GM23248 (cell line): ENCODE data around the gene HACE1. TPM values are rescaled to one million over a fixed set of nuclear protein-coding genes. Genes with fewer than 3 reads are reported as not detected.

Experiments used
- DNase-seq: peaks from one replicate; pipeline ENCODE4 v3.0.0-alpha.2; 2015
- H2AFZ ChIP-seq: fragments of 200-600 bp; sonication (generic); 2 replicates; pipeline ENCODE4 v1.6.1; 2016; ENCODE audit warnings: antibody characterized with exemption
- H3F3A ChIP-seq: fragments of 200-600 bp; sonication (generic); 2 replicates; pipeline ENCODE4 v1.6.1; 2016; ENCODE audit warnings: mild to moderate bottlenecking, antibody characterized with exemption, mixed run types; ENCODE audit not compliant: insufficient read depth
- H3K27ac ChIP-seq: fragments of 200-600 bp; sonication (generic); 2 replicates; pipeline ENCODE4 v1.5.1; 2016; ENCODE audit warnings: mild to moderate bottlenecking
- H3K27me3 ChIP-seq: fragments of 200-600 bp; sonication (generic); replicated peaks from 2 replicates; pipeline ENCODE4 v1.6.1; 2016; ENCODE audit warnings: mild to moderate bottlenecking; ENCODE audit not compliant: insufficient read depth
- H3K36me3 ChIP-seq: fragments of 200-600 bp; sonication (generic); 2 replicates; pipeline ENCODE4 v1.6.1; 2016; ENCODE audit warnings: low read depth, mild to moderate bottlenecking
- H3K4me1 ChIP-seq: fragments of 200-600 bp; sonication (generic); 2 replicates; pipeline ENCODE4 v1.6.1; 2016; ENCODE audit warnings: mild to moderate bottlenecking; ENCODE audit not compliant: insufficient read depth
- H3K4me2 ChIP-seq: fragments of 200-600 bp; sonication (generic); one replicate; pipeline ENCODE4 v1.6.1; 2016; ENCODE audit warnings: mild to moderate bottlenecking; ENCODE audit not compliant: unreplicated experiment
- H3K4me3 ChIP-seq: fragments of 200-600 bp; sonication (generic); 2 replicates; pipeline ENCODE4 v1.5.1; 2016; ENCODE audit warnings: mild to moderate bottlenecking
- H3K79me2 ChIP-seq: fragments of 200-600 bp; sonication (generic); 2 replicates; pipeline ENCODE4 v1.6.1; 2016; ENCODE audit warnings: mild to moderate bottlenecking; ENCODE audit not compliant: insufficient read depth
- H3K9ac ChIP-seq: fragments of 200-600 bp; sonication (generic); 2 replicates; pipeline ENCODE4 v1.6.1; 2016; ENCODE audit warnings: mild to moderate bottlenecking
- H3K9me2 ChIP-seq: fragments of 200-600 bp; sonication (generic); 2 replicates; pipeline ENCODE4 v1.6.1; 2016; ENCODE audit warnings: mixed run types, mild to moderate bottlenecking, moderate library complexity; ENCODE audit not compliant: insufficient read depth
- H3K9me3 ChIP-seq: fragments of 200-600 bp; sonication (generic); one replicate; pipeline ENCODE4 v1.6.1; 2017; ENCODE audit warnings: low read depth
- H4K20me1 ChIP-seq: fragments of 200-600 bp; sonication (generic); 2 replicates; pipeline ENCODE4 v1.6.0; 2016; ENCODE audit not compliant: insufficient read depth
- EZH2 ChIP-seq: fragments of 200-600 bp; sonication (generic); IDR thresholded peaks from 2 replicates; pipeline ENCODE4 v1.6.1; 2018; ENCODE audit warnings: antibody characterized with exemption, mild to moderate bottlenecking; ENCODE audit not compliant: insufficient read depth, poor library complexity, severe bottlenecking
- EZH2phosphoT487 ChIP-seq: fragments of 200-600 bp; sonication (generic); IDR thresholded peaks from 2 replicates; pipeline ENCODE4 v1.6.1; 2018; ENCODE audit warnings: antibody characterized with exemption, moderate library complexity, mild to moderate bottlenecking, low read depth; ENCODE audit not compliant: insufficient read depth
- WGBS, 2 experiments: methylation state at CpG; one replicate each; pipeline ENCODE4 v1.1.6; 2015 to 2017; ENCODE audit warnings: low lambda C conversion rate in 2 of 2, low coverage in 1 of 2; ENCODE audit errors: missing lambda C conversion rate in 2 of 2; 5-methylcytosine and 5-hydroxymethylcytosine counted together
- in situ Hi-C: fragments of 300-500 bp; cut with MboI; formaldehyde crosslinking; loops from 2 replicates; pipeline ENCODE4 v1.15.0; 2020
- polyA plus RNA-seq: library from polyadenylated mRNA; unstranded; fragments of >200 nt; fragmentation: Nextera tagmentation; extraction: Ambion mirVana; gene quantifications from 2 replicates; pipeline ENCODE4 v1.2.1, GENCODE V29; 2016
- total RNA-seq: library from RNA; depleted of rRNA; stranded (reverse); fragments of >200 nt; shearing (Covaris generic); gene quantifications from 2 replicates; pipeline ENCODE4 v1.2.3, GENCODE V29; 2014

The HACE1 gene
- total and polyA plus RNA-seq, 2 experiments from 2014 or later: 7.7 to 13.3 TPM

DNA sequence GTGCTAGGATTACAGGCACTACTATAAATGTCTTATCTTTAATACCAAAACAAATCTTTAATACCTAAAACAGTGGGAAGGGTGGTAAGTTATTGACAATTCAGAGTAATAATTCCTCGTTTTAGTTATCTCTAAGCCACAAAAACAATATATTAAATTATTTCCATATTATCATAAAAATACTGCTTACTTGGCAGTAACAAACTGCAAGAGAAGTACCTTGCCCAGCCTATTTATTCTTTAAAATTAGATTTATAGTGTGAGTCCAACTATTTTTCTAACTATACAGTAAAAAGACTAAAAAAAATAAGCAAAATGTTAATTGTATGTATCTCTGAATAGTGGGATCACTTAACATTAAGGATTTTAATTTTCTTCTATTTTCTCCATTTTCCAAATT, 123.2 kb downstream of the HACE1 start:
- H3K4me3 ChIP-seq: no peak overlapping the region
- WGBS, 2 experiments: 90 to 100% methylated on average over 1 of the region's 1 CpG

DNA sequence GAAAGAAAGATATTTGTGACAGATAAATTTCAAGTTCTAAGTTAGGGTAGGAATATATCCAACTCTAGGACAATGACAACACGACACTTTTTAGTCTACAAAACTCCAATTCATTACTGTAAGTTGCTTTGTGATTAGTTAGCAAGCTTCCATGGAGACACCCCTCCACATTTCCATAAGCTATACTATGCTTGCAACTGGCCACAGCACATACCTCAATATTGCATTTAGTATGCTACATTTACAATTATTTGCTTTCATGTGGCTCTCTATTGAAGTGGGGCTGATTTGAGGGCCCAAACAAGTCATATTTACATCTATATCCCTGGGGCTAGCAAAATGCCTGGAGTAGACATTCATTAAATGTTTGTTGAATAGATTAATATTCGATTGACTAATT, 129.3 kb downstream of the HACE1 start:
- DNase-seq: no peak
- in situ Hi-C loops: no loop called here
- Histone ChIP-seq H3K9ac (no peak overlapping the region), H3K4me2 (no peak overlapping the region), H3K27me3 (no peaks in the 10 kb centered on the region), H3K4me1 (no peaks in the 10 kb centered on the region), H3K27ac (no peak overlapping the region), H3K9me3 (no peaks in the 10 kb centered on the region), H3K9me2 (no peaks in the 10 kb centered on the region), H2AFZ (no peak overlapping the region), H3F3A (no peaks in the 10 kb centered on the region), H3K36me3 (no peaks in the 10 kb centered on the region), H4K20me1 (no peaks in the 10 kb centered on the region), H3K4me3 (no peak overlapping the region), H3K79me2 (no peaks in the 10 kb centered on the region)
- no peak for TF ChIP-seq EZH2
- TF ChIP-seq EZH2phosphoT487: no peak
- 95 to 97% methylated on average over 2 of the region's 2 CpGs for WGBS, 2 experiments

More for the DNA sequence above, 123.2 kb downstream of the HACE1 start:
- Histone ChIP-seq H4K20me1 (no peaks in the 10 kb centered on the region), H3K79me2 (no peaks in the 10 kb centered on the region), H3K4me2 (no peak overlapping the region), H3K9me3 (no peaks in the 10 kb centered on the region), H3K36me3 (no peaks in the 10 kb centered on the region), H3F3A (no peaks in the 10 kb centered on the region), H3K27me3 (no peaks in the 10 kb centered on the region), H3K9me2 (no peaks in the 10 kb centered on the region; the same call in 1 of the 2 replicates), H3K4me1 (no peaks in the 10 kb centered on the region), H2AFZ (no peak overlapping the region), H3K27ac (no peak overlapping the region), H3K9ac (no peak overlapping the region)
- no peak for DNase-seq
- TF ChIP-seq EZH2phosphoT487 (no peak), EZH2 (no peak)
- in situ Hi-C loops: no loop called here

DNA sequence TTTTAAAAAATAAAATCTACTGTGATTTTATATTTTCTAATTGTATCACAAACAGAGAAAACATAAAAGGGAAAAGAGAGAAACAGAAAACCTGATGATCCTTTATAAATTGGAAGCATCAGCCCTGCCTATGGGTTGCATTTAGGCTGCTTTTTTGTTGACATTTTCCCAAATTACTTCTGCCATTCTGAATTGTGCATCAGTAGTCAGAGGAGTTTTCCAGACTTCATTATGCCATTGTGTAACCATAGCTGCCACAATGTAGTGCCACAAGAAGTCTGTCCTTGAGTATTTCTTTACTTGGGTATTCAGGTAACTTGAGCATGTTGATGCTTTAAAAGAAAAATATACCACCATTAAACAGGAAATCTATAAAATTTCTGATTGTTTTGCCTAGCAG, 130.3 kb downstream of the HACE1 start:
- Histone ChIP-seq H3K9ac (no peak overlapping the region), H3K4me1 (no peaks in the 10 kb centered on the region), H3K27ac (no peak overlapping the region), H2AFZ (no peak overlapping the region), H4K20me1 (no peaks in the 10 kb centered on the region), H3K79me2 (no peaks in the 10 kb centered on the region), H3K4me3 (no peak overlapping the region), H3K9me2 (no peaks in the 10 kb centered on the region), H3F3A (no peaks in the 10 kb centered on the region), H3K36me3 (no peaks in the 10 kb centered on the region), H3K4me2 (no peak overlapping the region), H3K9me3 (no peaks in the 10 kb centered on the region), H3K27me3 (no peaks in the 10 kb centered on the region)
- TF ChIP-seq EZH2phosphoT487 (no peak), EZH2 (no peak)
- in situ Hi-C loops: no loop called here
- DNase-seq: no peak

DNA sequence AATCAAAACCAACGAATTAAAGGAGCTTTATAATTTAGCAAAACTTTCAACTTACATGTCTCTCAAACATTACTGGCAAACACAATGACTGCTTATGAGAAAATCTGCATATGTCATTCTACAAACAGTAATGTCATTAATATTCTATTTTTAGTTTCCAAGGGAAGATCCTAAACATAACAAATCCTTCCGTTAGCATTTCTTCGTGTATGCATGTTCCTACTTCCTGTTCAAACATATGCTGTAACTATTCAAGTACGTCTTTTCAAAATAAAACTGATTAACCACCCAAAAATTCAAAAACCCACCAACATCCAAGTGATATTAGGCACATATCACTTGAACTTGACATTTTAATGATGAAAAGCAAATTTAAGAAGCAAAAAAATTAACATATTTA, 131.3 kb downstream of the HACE1 start:
- H3K27ac ChIP-seq: no peak overlapping the region
- no peaks in the 10 kb centered on the region for H3F3A ChIP-seq
- no peaks in the 10 kb centered on the region for H3K9me2 ChIP-seq
- in situ Hi-C loops: no loop called here
- H4K20me1 ChIP-seq: no peaks in the 10 kb centered on the region
- no peak for DNase-seq
- H3K79me2 ChIP-seq: no peaks in the 10 kb centered on the region
- H3K9ac ChIP-seq: no peak overlapping the region
- no peaks in the 10 kb centered on the region for H3K27me3 ChIP-seq
- no peak overlapping the region for H2AFZ ChIP-seq
- no peaks in the 10 kb centered on the region for H3K9me3 ChIP-seq
- TF ChIP-seq EZH2 (no peak), EZH2phosphoT487 (no peak)
- no peak overlapping the region for H3K4me3 ChIP-seq
- no peaks in the 10 kb centered on the region for H3K4me1 ChIP-seq
- H3K36me3 ChIP-seq: no peaks in the 10 kb centered on the region
- H3K4me2 ChIP-seq: no peak overlapping the region
- 72 to 74% methylated on average over 4 of the region's 4 CpGs for WGBS, 2 experiments

DNA sequence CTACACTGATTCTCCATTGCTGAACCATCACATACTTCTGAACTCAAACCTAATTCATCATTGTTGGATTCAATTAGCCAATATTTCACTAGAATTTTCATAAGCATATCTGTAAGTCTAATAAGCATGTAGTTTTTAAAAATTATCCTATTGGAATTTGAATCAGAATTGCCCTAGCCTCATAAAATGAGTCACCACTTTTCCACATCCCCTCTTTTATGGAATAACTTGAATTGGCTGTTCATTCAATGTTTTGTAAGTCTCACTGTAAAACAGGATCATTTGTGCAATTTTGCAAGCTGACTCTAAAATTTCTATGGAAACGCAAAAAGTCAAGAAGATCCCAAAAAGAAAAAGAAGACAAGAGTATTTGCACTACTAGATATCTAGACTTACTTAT, 141.0 kb downstream of the HACE1 start:
- Histone ChIP-seq H3K9me2 (no peaks in the 10 kb centered on the region), H3K79me2 (no peaks in the 10 kb centered on the region), H3K27ac (no peak overlapping the region), H3K9ac (no peak overlapping the region), H3K27me3 (no peaks in the 10 kb centered on the region), H3K4me1 (no peaks in the 10 kb centered on the region), H3K9me3 (no peaks in the 10 kb centered on the region), H3K36me3 (0 out of 2 replicates have a peak, but pooled peaks cover 6% of the 10 kb centered on the region), H2AFZ (no peak overlapping the region), H3K4me3 (no peak overlapping the region), H3F3A (no peaks in the 10 kb centered on the region), H3K4me2 (no peak overlapping the region), H4K20me1 (no peaks in the 10 kb centered on the region)
- 97% methylated on average over 1 of the region's 1 CpG for WGBS, 2 experiments
- in situ Hi-C loops: no loop called here
- DNase-seq: no peak
- TF ChIP-seq EZH2phosphoT487: no peak
- no peak for TF ChIP-seq EZH2
